H54 (cell line): ENCODE measurements around the gene DDA1.

ENCODE experiments used
- DNase-seq: peaks from one replicate; pipeline ENCODE4 v3.0.0; 2011; ENCODE audit warnings: low spot score, mixed read lengths; ENCODE audit not compliant: insufficient read length
- FAIRE-seq: peaks from 3 replicates; lab custom pipeline; 2011; peaks lifted over from hg19 to GRCh38; lab: Jason Lieb, UNC
- POLR2A ChIP-seq: IDR thresholded peaks from 2 replicates; pipeline ENCODE4 v1.6.1; 2011; ENCODE audit warnings: low read depth, mild to moderate bottlenecking, low read length

The DDA1 gene

DNA sequence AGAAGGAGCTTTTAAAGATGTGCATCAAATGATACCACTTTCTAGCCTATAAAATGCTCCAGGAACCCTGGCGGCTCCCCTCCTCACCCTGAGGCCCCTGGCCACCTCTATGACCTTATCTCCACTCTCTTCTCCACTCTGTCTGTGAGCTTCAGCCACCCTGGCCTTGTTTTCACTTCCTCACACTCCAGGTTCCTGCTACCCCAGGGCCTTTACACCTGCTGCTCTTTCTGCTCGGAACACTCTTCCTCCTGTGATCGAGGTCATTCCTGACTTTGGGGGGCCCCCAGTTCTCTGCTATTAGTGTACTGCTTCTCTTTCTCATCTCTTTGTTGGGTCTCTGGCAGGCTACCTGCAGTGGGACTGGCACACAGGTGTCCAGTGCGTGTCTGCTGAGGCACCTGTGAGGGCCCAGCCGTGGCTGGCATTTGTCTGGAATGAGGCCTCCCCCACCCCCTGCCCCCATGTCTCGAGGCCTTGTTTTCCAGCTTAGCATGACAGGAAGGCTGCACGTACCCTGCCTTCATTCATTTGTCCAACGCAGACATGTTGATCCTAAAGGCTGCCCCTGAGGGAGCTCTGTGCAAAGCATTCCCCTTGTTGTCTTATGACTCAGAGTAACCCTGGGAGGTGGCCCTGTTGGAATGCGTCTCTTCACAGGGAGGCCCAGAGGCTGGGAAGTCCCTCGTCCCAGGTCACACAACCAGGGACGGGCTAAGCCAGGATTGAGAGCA, 2.3 kb downstream of the DDA1 start:
- DNase-seq = peak; percentile 81
- TF ChIP-seq POLR2A = no peak
- peak; percentile 6 for FAIRE-seq

- TF ChIP-seq POLR2A = no peak
- no peak for DNase-seq
- no peak for FAIRE-seq
These were observed 3.1 kb downstream of the DDA1 start for GRCh38 chr19:17312189-17313113.

DNA sequence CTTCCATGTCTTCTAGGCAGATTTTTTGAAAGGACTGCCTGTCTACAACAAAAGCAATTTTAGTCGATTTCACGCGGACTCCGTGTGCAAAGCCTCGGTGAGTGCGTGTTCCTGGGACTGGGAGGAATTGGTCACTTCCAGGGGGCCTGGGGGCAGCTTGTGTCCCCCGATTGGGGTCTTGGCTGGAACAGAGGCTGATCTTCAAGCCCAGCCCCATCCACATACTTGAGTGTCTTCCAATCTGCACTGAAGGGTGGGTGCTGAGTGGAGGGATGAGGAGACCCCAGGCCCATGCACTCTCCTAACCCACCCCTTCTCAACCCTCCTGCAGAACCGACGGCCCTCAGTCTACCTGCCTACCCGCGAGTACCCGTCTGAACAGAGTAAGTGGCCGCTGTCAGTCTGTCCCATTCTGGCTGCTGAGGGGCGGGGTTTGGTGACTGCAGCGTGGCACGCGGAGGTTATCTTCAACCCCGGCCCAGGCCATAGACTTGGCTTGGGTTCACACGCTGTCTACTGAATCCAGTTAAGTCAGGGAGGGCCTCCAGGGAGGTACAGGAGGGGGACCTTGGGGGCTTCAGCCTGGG, 4.7 kb downstream of the DDA1 start:
- FAIRE-seq = no peak

DNA sequence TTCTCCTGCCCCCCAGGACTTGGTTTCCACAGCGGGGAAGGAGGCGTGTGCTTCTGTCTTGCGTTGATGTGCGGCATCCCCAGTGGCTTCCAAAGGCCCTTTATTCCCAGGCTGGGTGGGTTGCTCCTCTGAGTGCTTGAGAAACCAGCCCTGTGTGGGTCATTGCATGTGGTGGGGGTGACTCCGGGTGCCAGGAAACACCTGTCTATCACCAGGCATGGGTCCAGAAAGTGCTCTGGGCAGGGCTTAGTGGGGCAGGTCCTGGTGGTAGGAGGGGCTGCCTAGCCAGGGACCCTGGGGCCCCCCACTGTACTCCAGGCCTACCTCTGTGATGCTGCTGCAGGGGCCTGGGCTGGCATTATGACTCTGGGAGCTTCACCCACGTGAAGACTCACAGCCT, 9.6 kb downstream of the DDA1 start:
- no peak for TF ChIP-seq POLR2A
- DNase-seq (no peak), FAIRE-seq (no peak)

More for the DNA sequence above, 4.7 kb downstream of the DDA1 start:
- TF ChIP-seq POLR2A = no peak
- DNase-seq = no peak

GRCh38 chr19:17319473-17320238, 10.3 kb downstream of the DDA1 start:
- no peak for FAIRE-seq
- no peak for TF ChIP-seq POLR2A

GRCh38 chr19:17320435-17320834, 11.1 kb downstream of the DDA1 start:
- no peak for TF ChIP-seq POLR2A
- DNase-seq = no peak
- no peak for FAIRE-seq

More at GRCh38 chr19:17319473-17320238, 10.3 kb downstream of the DDA1 start:
- no peak for DNase-seq

- TF ChIP-seq POLR2A = no peak
- no peak for FAIRE-seq
- DNase-seq = no peak
These were observed 12.5 kb downstream of the DDA1 start for GRCh38 chr19:17321655-17322489.

- FAIRE-seq = no peak
- no peak for DNase-seq
- no peak for TF ChIP-seq POLR2A
These were observed 13.5 kb downstream of the DDA1 start for GRCh38 chr19:17322854-17323253.

GRCh38 chr19:17323300-17323963, 14.1 kb downstream of the DDA1 start:
- no peak for DNase-seq
- FAIRE-seq = no peak
- no peak for TF ChIP-seq POLR2A

DNA sequence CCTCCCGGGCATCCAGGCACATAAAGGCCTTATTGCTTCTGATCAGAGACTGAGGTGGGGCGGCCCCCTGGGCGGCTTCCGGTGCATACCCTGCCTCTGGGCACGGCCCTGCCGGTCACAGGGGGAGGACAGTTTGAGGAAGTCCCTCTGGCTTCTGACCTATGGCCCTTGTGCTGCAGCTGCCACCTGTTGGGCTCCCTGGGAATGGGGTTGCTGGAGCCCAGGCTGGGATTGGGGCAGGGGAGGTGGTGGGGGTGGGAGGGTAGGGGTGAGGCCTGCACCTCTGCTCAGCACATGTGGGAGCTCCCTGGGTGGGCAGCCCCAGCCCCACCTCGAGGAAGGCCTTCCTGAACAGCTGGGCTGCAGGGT, 14.6 kb downstream of the DDA1 start:
- no peak for TF ChIP-seq POLR2A
- no peak for FAIRE-seq
- DNase-seq = no peak

- no peak for TF ChIP-seq POLR2A
- DNase-seq (no peak), FAIRE-seq (no peak)
These were observed 15.2 kb downstream of the DDA1 start for GRCh38 chr19:17324357-17325114.
